ENCODE results near the gene CD74. TPM values are rescaled to one million over a fixed set of nuclear protein-coding genes. Genes with fewer than 3 reads are reported as not detected.

The CD74 gene
- total RNA-seq, 1 donor from 2014 or later: 5,323 TPM

GRCh38 chr5:150377964-150378694, 34.6 kb downstream of the CD74 start:
- CTCF ChIA-PET: no interaction called here
- no peak for ATAC-seq (ENCODE audit: low read depth)
- Mint-ChIP-seq H3K36me3 (ENCODE audit: low read depth) (peaks cover 96% of the 10 kb centered on the region), H3K27me3 (no peaks in the 10 kb centered on the region), H3K4me3 (no peak overlapping the region), H3K9me3 (no peaks in the 10 kb centered on the region), H3K27ac (no peak overlapping the region), H3K4me1 (no peaks in the 10 kb centered on the region)
- DNase-seq: no peak
- TF ChIP-seq, protein P1, sequence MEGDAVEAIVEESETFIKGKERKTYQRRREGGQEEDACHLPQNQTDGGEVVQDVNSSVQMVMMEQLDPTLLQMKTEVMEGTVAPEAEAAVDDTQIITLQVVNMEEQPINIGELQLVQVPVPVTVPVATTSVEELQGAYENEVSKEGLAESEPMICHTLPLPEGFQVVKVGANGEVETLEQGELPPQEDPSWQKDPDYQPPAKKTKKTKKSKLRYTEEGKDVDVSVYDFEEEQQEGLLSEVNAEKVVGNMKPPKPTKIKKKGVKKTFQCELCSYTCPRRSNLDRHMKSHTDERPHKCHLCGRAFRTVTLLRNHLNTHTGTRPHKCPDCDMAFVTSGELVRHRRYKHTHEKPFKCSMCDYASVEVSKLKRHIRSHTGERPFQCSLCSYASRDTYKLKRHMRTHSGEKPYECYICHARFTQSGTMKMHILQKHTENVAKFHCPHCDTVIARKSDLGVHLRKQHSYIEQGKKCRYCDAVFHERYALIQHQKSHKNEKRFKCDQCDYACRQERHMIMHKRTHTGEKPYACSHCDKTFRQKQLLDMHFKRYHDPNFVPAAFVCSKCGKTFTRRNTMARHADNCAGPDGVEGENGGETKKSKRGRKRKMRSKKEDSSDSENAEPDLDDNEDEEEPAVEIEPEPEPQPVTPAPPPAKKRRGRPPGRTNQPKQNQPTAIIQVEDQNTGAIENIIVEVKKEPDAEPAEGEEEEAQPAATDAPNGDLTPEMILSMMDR (IDR thresholded peaks at IDR 0.05): no peak
- intact Hi-C loops (cut with micrococcal nuclease): no loop called here
- POLR2A ChIA-PET: no interaction called here

DNA sequence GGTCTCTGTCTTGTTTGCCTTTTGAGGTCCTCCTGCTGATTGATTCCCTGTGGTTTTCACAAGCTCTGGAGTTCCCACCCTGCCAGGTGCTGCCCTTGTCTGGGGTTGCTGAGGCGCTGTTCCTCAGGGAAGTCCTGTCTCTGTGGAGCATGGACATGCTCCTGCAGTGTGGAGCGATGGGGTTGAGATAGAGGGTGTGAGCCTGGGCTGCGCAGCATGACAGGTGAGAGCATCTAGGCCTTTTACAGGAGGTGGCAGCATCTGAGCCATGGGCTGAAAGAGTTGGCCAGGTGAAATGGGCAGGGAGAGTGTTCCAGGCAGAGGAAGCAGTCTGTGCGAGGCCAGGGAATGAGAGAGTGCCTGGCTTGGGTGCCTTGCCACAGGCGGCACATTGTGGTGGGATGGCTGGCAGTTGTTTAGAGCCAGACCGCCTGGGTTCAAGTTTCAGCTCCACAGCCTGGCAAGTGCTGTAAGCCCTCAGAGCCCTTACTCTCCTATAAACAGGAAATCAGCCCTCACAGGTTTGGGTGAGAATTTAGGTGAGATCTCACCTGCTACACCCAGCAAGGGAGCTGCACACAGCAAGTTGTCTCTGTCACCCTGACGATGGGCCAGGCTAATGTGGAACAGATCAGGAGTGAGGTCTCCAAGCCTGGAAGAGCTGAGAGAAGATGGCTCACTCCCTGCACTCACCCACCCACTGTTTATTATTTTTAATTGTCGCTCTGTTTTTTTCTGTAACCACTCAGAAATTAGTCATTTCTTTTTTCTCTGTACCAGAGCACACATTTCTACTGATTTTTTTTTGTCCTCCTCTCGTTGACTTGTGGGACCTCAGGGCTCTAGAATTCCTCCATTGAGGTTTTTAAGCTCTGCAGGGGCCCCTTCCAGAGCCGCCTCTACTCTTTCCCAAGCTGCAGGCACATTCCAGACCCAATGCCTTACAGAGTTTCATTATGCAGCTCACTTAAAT, 35.6 kb downstream of the CD74 start:
- DNase-seq (no peak), ATAC-seq (ENCODE audit: low read depth) (no peak)
- H3K9me3 Mint-ChIP-seq: no peaks in the 10 kb centered on the region
- TF ChIP-seq, protein P1 (IDR thresholded peaks at IDR 0.05): no peak
- CTCF ChIA-PET: no interaction called here
- H3K27me3 Mint-ChIP-seq: no peaks in the 10 kb centered on the region
- intact Hi-C loops (cut with micrococcal nuclease): no loop called here
- H3K36me3 Mint-ChIP-seq (ENCODE audit: low read depth): peaks cover 96% of the 10 kb centered on the region
- no peaks in the 10 kb centered on the region for H3K4me1 Mint-ChIP-seq
- POLR2A ChIA-PET: interaction anchor here (1.2 kb wide), 1 partner anchor 15 kb away, joined by 3 read pairs; no protein-coding TSS in a partner anchor
- H3K4me3 Mint-ChIP-seq: no peak overlapping the region
- H3K27ac Mint-ChIP-seq: no peak overlapping the region

- DNase-seq (no peak), ATAC-seq (ENCODE audit: low read depth) (no peak)
- Mint-ChIP-seq H3K9me3 (no peaks in the 10 kb centered on the region), H3K4me3 (no peak overlapping the region), H3K36me3 (ENCODE audit: low read depth) (peaks cover 96% of the 10 kb centered on the region), H3K27ac (no peak overlapping the region), H3K4me1 (no peaks in the 10 kb centered on the region), H3K27me3 (no peaks in the 10 kb centered on the region)
- TF ChIP-seq, protein P1 (IDR thresholded peaks at IDR 0.05): no peak
- POLR2A ChIA-PET: no interaction called here
- CTCF ChIA-PET: no interaction called here
- intact Hi-C loops (cut with micrococcal nuclease): no loop called here
Observed at GRCh38 chr5:150374651-150375050, 38.1 kb downstream of the CD74 start.

- ChIA-PET POLR2A (interaction anchor here (1.2 kb wide), 1 partner anchor 15 kb away, joined by 5 read pairs; the partner anchor contains the start of gene TCOF1), CTCF (no interaction called here)
- intact Hi-C loops (cut with micrococcal nuclease): no loop called here
- no peak for DNase-seq
- no peaks in the 10 kb centered on the region for H3K9me3 Mint-ChIP-seq
- no peak overlapping the region for H3K27ac Mint-ChIP-seq
- no peaks in the 10 kb centered on the region for H3K4me1 Mint-ChIP-seq
- H3K36me3 Mint-ChIP-seq (ENCODE audit: low read depth): peaks cover 96% of the 10 kb centered on the region
- no peaks in the 10 kb centered on the region for H3K27me3 Mint-ChIP-seq
- no peak overlapping the region for H3K4me3 Mint-ChIP-seq
- no peak for ATAC-seq (ENCODE audit: low read depth)
- TF ChIP-seq, protein P1 (IDR thresholded peaks at IDR 0.05): no peak
Observed at GRCh38 chr5:150372639-150373038, 40.1 kb downstream of the CD74 start.

DNA sequence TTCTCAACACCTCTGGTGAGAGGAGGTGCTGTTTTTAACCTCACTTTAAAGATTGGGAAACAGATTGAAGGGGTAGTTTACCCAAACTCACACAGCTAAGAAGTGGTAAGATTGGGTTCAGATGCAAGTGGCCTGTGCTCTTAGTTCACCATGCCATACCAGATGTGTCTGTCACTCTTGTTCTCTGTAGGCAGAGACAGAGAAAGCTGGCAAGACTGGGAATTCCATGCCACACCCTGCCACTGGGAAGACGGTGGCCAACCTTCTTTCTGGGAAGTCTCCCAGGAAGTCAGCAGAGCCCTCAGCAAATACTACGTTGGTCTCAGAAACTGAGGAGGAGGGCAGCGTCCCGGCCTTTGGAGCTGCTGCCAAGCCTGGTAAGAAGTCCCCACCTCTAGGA, 44.2 kb downstream of the CD74 start:
- CTCF ChIA-PET: no interaction called here
- H3K9me3 Mint-ChIP-seq: no peaks in the 10 kb centered on the region
- no peak overlapping the region for H3K27ac Mint-ChIP-seq
- DNase-seq (no peak), ATAC-seq (ENCODE audit: low read depth) (no peak)
- intact Hi-C loops (cut with micrococcal nuclease): no loop called here
- no peak overlapping the region for H3K4me3 Mint-ChIP-seq
- H3K27me3 Mint-ChIP-seq: no peaks in the 10 kb centered on the region
- peaks cover 89% of the 10 kb centered on the region for H3K36me3 Mint-ChIP-seq (ENCODE audit: low read depth)
- no peaks in the 10 kb centered on the region for H3K4me1 Mint-ChIP-seq
- TF ChIP-seq, protein P1 (IDR thresholded peaks at IDR 0.05): no peak
- POLR2A ChIA-PET: interaction anchor here (1.2 kb wide), 1 partner anchor 31 kb away, joined by 3 read pairs; no protein-coding TSS in a partner anchor
